IPS DF 4.7 (cell line): ENCODE results near the gene ZNF610.

ENCODE experiments used
- DNase-seq: peaks from one replicate; pipeline ENCODE4 v3.0.0-alpha.2; 2013; ENCODE audit warnings: low spot score; ENCODE audit errors: extremely low read depth

ZNF610 gene

GRCh38 chr19:52397310-52398080 is 61.5 kb downstream of the ZNF610 start, which contains the start of gene ZNF528:
TSS of gene ZNF528 (plus strand) at chr19:52397849. CDS start at chr19:52402014, 4,165 bp downstream.
- no peak for DNase-seq

GRCh38 chr19:52398081-52398441 is 62.0 kb downstream of the ZNF610 start:
- DNase-seq, result no peak

- DNase-seq, result no peak
These were observed 74.2 kb downstream of the ZNF610 start for GRCh38 chr19:52410276-52410675.

- no peak for DNase-seq
These were observed 79.7 kb downstream of the ZNF610 start for GRCh38 chr19:52415711-52416110.
